Measurements from ENCODE around the gene SDK1.

SDK1 gene

GRCh38 chr7:3333861-3334260 is 32.8 kb downstream of the SDK1 start:
- no peak for DNase-seq (ENCODE audit: low spot score)

- no peak for DNase-seq (ENCODE audit: low spot score)
Observed at GRCh38 chr7:3336042-3336665, 35.1 kb downstream of the SDK1 start.

DNA sequence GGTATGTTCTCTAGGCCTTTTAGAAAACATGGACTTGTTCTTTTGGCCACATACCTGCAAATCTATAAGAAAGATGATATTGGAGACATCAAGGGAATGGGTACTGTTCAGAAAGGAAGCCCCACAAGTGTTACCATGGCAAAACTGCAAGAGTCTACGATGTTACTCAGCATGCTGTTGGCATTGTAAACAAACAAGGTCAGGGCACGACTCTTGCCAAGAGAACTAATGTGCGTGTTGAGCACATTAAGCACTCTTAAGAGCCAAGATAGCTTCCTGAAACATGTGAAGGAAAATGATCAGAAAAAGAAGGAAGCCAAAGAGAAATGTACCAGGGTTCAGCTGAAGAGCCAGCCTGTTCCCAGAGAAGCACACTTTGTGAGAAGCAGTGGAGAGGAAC is 37.1 kb downstream of the SDK1 start:
- DNase-seq (ENCODE audit: low spot score), result no peak

DNA sequence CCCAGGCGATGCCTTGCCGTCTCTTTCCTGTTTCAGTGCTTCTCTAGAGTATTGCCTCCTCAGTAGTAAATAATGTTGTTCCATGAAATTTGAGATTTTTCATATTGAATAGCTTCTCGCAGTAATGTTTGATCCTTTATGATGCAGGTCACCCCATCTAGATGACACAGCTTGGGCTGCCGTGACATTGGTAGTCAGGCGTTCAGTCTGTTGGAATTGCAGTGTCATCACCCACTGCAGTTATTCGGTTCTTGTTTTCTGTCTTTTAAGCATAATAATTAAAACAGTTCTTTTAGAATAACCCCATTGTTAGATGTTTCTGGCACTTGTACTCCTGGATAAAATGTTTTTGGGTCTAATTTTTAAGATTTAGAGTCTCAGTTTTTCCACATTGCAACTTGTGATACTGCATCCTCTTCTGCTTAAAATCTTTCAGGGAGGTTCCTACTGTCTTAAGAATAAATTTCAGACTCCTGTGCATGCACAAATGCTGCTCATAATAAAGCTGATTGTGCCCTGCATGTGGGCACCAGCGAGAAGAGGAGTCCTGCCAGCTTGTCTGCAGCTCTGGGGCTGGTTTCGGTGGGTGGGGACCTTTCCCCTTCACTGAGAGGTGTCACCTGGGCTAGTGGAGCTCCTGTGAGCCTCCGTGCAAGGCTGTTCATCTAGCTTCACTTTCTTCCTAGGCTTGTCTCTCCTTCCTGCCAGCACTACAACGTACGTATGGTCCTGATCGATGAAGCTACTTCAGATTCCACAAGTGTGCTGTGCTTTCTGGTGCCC is 44.8 kb downstream of the SDK1 start:
- DNase-seq (ENCODE audit: low spot score), result no peak

DNA sequence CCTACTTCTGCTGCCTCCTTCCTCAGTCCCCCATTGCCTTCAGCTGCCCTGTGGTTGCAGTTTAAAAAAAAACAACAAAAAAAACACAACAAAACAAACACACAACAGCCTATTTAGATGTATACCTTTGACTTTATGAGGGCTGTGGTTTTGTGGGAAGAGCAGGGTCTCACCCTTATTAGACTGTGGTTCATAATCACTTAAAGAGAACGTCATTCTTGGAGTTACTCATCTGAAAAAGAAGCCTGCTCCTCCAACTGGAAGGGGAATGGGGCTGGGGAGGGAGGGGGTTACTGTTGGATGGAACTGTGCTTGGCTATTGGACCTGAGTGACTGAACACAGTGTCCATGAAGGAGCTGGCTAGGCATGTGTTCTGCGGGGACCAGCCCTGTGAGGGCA is 48.1 kb downstream of the SDK1 start:
- DNase-seq (ENCODE audit: low spot score), result no peak

DNA sequence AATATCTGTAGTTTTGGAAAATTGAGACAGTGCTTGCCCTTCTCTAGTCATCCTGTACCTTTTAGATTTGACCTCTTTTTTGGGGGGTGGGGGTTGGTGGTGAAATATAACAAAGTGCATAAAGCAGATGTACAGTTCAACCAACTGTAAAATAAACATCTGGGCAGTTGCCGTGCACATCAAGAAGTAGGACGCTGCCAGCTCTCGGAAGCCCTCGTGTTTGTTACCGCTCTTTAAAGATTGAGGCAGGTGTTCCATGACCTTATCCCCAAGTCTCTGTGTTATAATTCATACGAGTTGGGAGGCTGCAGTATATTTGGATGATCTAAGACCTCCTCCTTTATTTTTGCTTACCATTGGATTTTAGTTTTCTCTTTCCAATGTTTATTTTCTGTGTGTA is 55.1 kb downstream of the SDK1 start:
- no peak for DNase-seq (ENCODE audit: low spot score)

DNA sequence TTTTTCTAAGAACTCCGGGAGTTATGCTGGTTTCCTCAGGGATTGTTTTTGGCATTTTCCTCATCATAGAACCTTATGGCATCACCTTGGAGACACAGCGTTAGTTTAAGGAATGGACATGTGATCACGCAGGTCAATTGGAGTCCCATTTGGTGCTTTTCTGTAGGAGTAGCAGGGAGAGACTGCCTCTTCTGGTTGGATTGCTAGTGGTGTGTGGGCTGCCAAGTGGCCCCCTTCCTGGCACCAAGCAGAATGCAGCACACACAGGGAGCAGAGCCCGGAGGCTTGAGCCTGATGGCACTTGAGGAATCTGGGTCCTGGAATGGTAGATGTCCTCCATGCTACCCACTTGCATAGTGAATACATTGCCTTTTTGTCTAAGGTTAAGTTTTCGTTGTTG is 57.9 kb downstream of the SDK1 start:
- no peak for DNase-seq (ENCODE audit: low spot score)

GRCh38 chr7:3367261-3367660 is 66.2 kb downstream of the SDK1 start:
- no peak for DNase-seq (ENCODE audit: low spot score)

DNA sequence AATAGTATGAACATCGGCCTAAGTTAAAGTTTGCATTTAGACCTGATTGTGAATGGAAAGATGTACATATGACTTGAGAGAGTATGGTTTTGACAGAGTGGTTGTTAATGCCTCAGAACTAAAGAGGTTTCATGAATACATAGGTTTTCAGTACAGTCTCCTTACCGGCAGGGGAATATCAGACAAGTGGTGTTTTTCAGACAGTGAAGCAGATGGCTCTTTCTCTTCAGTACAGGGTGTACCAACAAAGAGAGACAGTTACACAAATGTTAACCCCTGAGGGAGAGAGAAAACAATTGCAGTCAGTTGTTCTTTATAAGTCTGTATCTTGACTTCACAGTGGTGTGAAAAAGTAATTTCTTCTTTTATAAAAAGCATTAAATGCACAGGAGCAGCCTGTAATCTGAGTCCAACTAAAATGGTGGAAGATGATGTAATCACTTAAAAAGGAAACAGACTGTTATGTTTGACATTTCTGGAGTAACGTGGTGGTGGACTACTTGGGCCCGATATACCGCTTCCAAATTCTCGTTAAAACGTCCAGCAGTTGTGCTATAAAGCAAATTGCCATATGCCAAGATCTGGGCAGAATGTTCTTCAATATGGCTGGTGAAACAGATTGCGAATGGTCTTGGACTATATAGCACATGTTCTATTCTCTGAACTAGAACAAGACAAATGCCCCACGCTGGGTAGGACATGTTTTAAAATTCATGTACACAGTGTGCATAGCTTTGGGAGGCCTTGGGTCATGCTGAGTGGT is 69.2 kb downstream of the SDK1 start:
- DNase-seq (ENCODE audit: low spot score), result no peak

- no peak for DNase-seq (ENCODE audit: low spot score)
Observed at GRCh38 chr7:3370921-3371320, 69.9 kb downstream of the SDK1 start.

- no peak for DNase-seq (ENCODE audit: low spot score)
Observed at GRCh38 chr7:3371601-3372000, 70.5 kb downstream of the SDK1 start.

- DNase-seq (ENCODE audit: low spot score), result no peak
Observed at GRCh38 chr7:3374239-3374638, 73.2 kb downstream of the SDK1 start.

- no peak for DNase-seq (ENCODE audit: low spot score)
Observed at GRCh38 chr7:3378390-3379150, 77.5 kb downstream of the SDK1 start.

DNA sequence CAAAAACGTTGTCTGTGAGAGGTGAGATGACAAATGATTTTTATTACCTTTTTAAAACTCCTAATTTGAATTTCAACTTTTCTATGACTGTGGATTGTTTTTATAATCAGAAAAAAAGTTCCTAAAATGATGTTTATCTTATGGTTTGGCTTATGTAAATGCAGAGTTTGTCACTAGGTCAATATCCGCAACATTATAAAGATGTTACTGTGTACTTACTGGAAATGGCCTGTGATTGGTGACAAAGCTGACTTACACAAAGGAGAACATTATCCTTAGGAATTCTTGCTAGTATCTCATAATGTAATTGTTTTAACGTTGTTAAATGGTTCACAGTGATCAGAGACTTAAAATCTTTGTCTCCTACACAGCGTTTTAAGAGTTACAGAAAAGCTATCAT is 79.0 kb downstream of the SDK1 start:
- no peak for DNase-seq (ENCODE audit: low spot score)

GRCh38 chr7:3380886-3381685 is 80.0 kb downstream of the SDK1 start:
- DNase-seq (ENCODE audit: low spot score), result no peak

GRCh38 chr7:3386423-3387190 is 85.6 kb downstream of the SDK1 start:
- no peak for DNase-seq (ENCODE audit: low spot score)

GRCh38 chr7:3393862-3394261 is 92.8 kb downstream of the SDK1 start:
- no peak for DNase-seq (ENCODE audit: low spot score)

GRCh38 chr7:3397324-3397723 is 96.3 kb downstream of the SDK1 start:
- no peak for DNase-seq (ENCODE audit: low spot score)

DNA sequence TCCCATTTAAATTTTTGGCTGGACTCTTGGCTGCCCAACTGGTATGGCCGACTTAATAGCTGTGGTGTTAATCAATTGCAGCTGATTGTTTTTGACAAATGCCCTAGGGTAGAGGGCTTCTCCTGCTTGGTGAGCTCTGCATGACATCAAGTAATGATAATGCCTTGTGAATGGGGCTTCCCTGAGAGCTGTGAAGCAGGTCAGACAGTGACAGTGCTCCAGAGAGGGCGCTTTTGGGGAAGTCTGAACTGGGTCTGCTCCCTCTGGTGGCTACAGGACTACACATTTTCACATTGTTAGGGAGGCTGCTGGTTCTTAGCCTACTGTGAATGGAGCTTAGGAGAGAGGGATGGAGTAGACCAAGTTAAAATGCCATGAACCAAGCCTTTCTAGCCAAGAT is 98.8 kb downstream of the SDK1 start:
- no peak for DNase-seq (ENCODE audit: low spot score)

- DNase-seq (ENCODE audit: low spot score), result no peak
Observed at GRCh38 chr7:3404501-3404900, 103.4 kb downstream of the SDK1 start.
